B cell (primary cell): ENCODE measurements around the gene CDS1. TPM values are rescaled to one million over a fixed set of nuclear protein-coding genes. Genes with fewer than 3 reads are reported as not detected.

Experiments used
- ATAC-seq: fragments of 200-7000 bp; cut with Tn5 transposase; one replicate; pipeline ENCODE4 v1.10.0; 2021; ENCODE audit warnings: low read depth, mild to moderate bottlenecking, moderate number of reproducible peaks, moderate library complexity
- CTCF ChIA-PET: fragments of 350-600 bp; sonication (Branson Sonifier 250); formaldehyde crosslinking; loops from one replicate; lab custom pipeline; 2021; ENCODE audit warnings: antibody characterized with exemption, inconsistent platforms; lab: Charles Lee
- POLR2A ChIA-PET: fragments of 350-600 bp; sonication (Branson Sonifier 250); formaldehyde crosslinking; loops from one replicate; lab custom pipeline; 2021; ENCODE audit warnings: antibody characterized with exemption; lab: Charles Lee
- DNase-seq: peaks from one replicate; pipeline ENCODE4 v3.0.0; 2013
- H2AFZ ChIP-seq: 2 replicates; pipeline ENCODE4 v1.6.1; 2012; ENCODE audit warnings: mild to moderate bottlenecking, low read depth, low read length; ENCODE audit not compliant: insufficient read depth, poor library complexity, severe bottlenecking
- H3K27ac ChIP-seq, 2 donors: 1 replicate in 1 of 2; 2 replicates in 1 of 2; pipeline ENCODE4 v1.5.1; 2012 to 2013; ENCODE audit warnings: low read length in 2 of 2, mild to moderate bottlenecking in 2 of 2, moderate library complexity in 1 of 2
- H3K27me3 ChIP-seq, 4 experiments: fragments of 200-600 bp in 1 of 4; sonication (generic) in 1 of 4; replicated peaks in 1 of 4; 1 replicate in 2 of 4; 2 replicates in 2 of 4; pipeline versions ENCODE4 v1.6.1 to v1.7.0; 2013 to 2016; ENCODE audit warnings: low read length in 3 of 4, mild to moderate bottlenecking in 2 of 4, mixed read lengths in 1 of 4, moderate library complexity in 1 of 4; ENCODE audit not compliant: insufficient read depth in 4 of 4, control insufficient read depth in 3 of 4; ENCODE audit errors: control extremely low read depth in 1 of 4
- H3K36me3 ChIP-seq, 2 experiments: replicated peaks in 1 of 2; 1 replicate in 1 of 2; 2 replicates in 1 of 2; pipeline versions ENCODE4 v1.6.1 to v1.7.1; 2013; ENCODE audit warnings: low read length in 1 of 2; ENCODE audit not compliant: insufficient read depth in 2 of 2, control insufficient read depth in 1 of 2; ENCODE audit errors: control extremely low read depth in 1 of 2, extremely low read depth in 1 of 2
- H3K4me1 ChIP-seq, 2 donors: fragments of 200-600 bp in 1 of 2; sonication (generic) in 1 of 2; 1 replicate in 1 of 2; 2 replicates in 1 of 2; pipeline versions ENCODE4 v1.5.1 to v1.6.1; 2013 to 2017; ENCODE audit warnings: low read length in 2 of 2; ENCODE audit not compliant: control insufficient read depth in 2 of 2, insufficient read depth in 2 of 2
- H3K4me2 ChIP-seq: replicated peaks from 2 replicates; pipeline ENCODE3; 2012; ENCODE audit warnings: mild to moderate bottlenecking, low read depth, low read length; ENCODE audit not compliant: poor library complexity, severe bottlenecking
- H3K4me3 ChIP-seq, 5 experiments: fragments of 200-600 bp in 1 of 5; sonication (generic) in 1 of 5; 1 replicate in 3 of 5; 2 replicates in 2 of 5; pipeline versions ENCODE4 v1.5.1 to v1.7.0; 2011 to 2016; ENCODE audit warnings: low read length in 4 of 5, mild to moderate bottlenecking in 4 of 5, low read depth in 2 of 5, control low read depth in 1 of 5, moderate library complexity in 1 of 5; ENCODE audit not compliant: insufficient read depth in 1 of 5; ENCODE audit errors: control extremely low read depth in 1 of 5, extremely low read depth in 1 of 5
- H3K79me2 ChIP-seq: fragments of 200-600 bp; sonication (generic); one replicate; pipeline ENCODE4 v1.6.0; 2016; ENCODE audit warnings: low read length; ENCODE audit not compliant: control insufficient read depth, insufficient read depth
- H3K9ac ChIP-seq: fragments of 200-600 bp; sonication (generic); 2 replicates; pipeline ENCODE4 v1.6.1; 2017; ENCODE audit warnings: mild to moderate bottlenecking, low read length, moderate library complexity
- H3K9me3 ChIP-seq, 3 donors: one replicate each; pipeline versions ENCODE4 v1.6.1 to v1.7.1; 2013; ENCODE audit warnings: low read length in 2 of 3; ENCODE audit not compliant: control insufficient read depth in 2 of 3, insufficient read depth in 1 of 3; ENCODE audit errors: control extremely low read depth in 1 of 3
- H4K20me1 ChIP-seq: 2 replicates; pipeline ENCODE4 v1.6.0; 2012; ENCODE audit warnings: mild to moderate bottlenecking, low read length; ENCODE audit not compliant: insufficient read depth, control insufficient read depth, poor library complexity, severe bottlenecking
- H3K27ac Mint-ChIP-seq: one replicate; pipeline ENCODE4 v1.8.0; 2021; ENCODE audit warnings: mixed read lengths
- H3K27me3 Mint-ChIP-seq: one replicate; pipeline ENCODE4 v1.8.0; 2021; ENCODE audit warnings: mixed read lengths
- H3K4me1 Mint-ChIP-seq: one replicate; pipeline ENCODE4 v1.8.0; 2021; ENCODE audit warnings: mixed read lengths
- H3K4me3 Mint-ChIP-seq: one replicate; pipeline ENCODE4 v1.8.0; 2021; ENCODE audit warnings: mixed read lengths
- H3K9me3 Mint-ChIP-seq: one replicate; pipeline ENCODE4 v1.8.0; 2022; ENCODE audit warnings: mixed read lengths; ENCODE audit not compliant: insufficient read depth
- CTCF ChIP-seq: fragments of 200-600 bp; IDR thresholded peaks from one replicate; pipeline ENCODE4 v1.8.0; 2022; ENCODE audit warnings: antibody characterized with exemption, mild to moderate bottlenecking
- EZH2 ChIP-seq: IDR thresholded peaks from 2 replicates; pipeline ENCODE4 v1.6.1; 2012; ENCODE audit warnings: borderline replicate concordance, low read depth, mild to moderate bottlenecking, moderate library complexity, low read length; ENCODE audit not compliant: insufficient read depth, poor library complexity, severe bottlenecking
- WGBS: methylation state at CpG from one replicate; pipeline ENCODE4 v1.1.5; 2013; ENCODE audit warnings: missing lambda C conversion rate; ENCODE audit not compliant: insufficient coverage; 5-methylcytosine and 5-hydroxymethylcytosine counted together
- intact Hi-C: fragments of 100-400 bp; cut with micrococcal nuclease; formaldehyde crosslinking; loops from one replicate; pipeline ENCODE4 v1.10.0; 2022
- polyA plus RNA-seq: library from polyadenylated mRNA; depleted of rRNA; stranded (reverse); fragments of >200 nt; gene quantifications from 2 replicates; pipeline ENCODE4 v1.2.3, GENCODE V29; 2012
- total RNA-seq, 2 donors: library from RNA; stranded (reverse); fragments of 120-200 nt in 1 of 2; gene quantifications; 1 replicate in 1 of 2; 2 replicates in 1 of 2; pipeline versions ENCODE4 v1.2.3 to v1.2.4, GENCODE V29; 2013 to 2022

Gene CDS1
- total and polyA plus RNA-seq, 2 donors (not counting 1 experiment from before 2014, with no cell fraction given), result 0.03 to 0.15 TPM

DNA sequence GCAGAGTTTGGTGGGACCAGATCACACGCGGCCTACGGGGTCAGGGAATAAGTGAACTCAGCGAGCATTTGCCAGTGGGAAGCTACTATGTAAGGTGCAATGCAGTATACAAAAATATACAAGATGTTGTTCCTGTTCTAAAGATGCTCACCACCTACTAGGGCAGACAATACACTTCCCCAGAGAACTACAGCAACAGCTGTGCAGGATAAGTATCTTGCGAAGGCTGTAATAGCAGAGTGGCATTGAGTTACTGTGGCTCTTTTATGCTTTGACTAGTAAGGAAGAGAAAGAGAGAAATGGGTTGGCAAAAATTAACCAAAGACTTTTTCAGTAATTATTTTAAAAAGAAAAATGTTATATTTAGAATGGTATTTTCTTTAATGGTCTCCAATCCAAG, 61.2 kb downstream of the CDS1 start:
- DNase-seq (no peak), ATAC-seq (no peak)
- H2AFZ ChIP-seq, result no peak overlapping the region
- no peaks in the 10 kb centered on the region for H3K9me3 ChIP-seq
- TF ChIP-seq EZH2 (no peak), CTCF (no peak)
- CTCF ChIA-PET, result no interaction called here
- no peaks in the 10 kb centered on the region for H3K4me1 ChIP-seq
- H3K36me3 ChIP-seq, result no peaks in the 10 kb centered on the region
- no CpG with 5 or more reads among the region's 5 CpGs for WGBS
- H3K4me2 ChIP-seq, result no peak overlapping the region
- Mint-ChIP-seq H3K27ac (no peak overlapping the region), H3K4me1 (no peaks in the 10 kb centered on the region), H3K9me3 (no peaks in the 10 kb centered on the region), H3K4me3 (no peak overlapping the region), H3K27me3 (no peaks in the 10 kb centered on the region)
- no peaks in the 10 kb centered on the region for H3K27me3 ChIP-seq
- POLR2A ChIA-PET, result no interaction called here
- no peaks in the 10 kb centered on the region for H4K20me1 ChIP-seq
- H3K4me3 ChIP-seq, result no peak overlapping the region
- intact Hi-C loops, result no loop called here
- H3K79me2 ChIP-seq, result no peaks in the 10 kb centered on the region
- H3K9ac ChIP-seq, result no peak overlapping the region
- no peak overlapping the region for H3K27ac ChIP-seq

DNA sequence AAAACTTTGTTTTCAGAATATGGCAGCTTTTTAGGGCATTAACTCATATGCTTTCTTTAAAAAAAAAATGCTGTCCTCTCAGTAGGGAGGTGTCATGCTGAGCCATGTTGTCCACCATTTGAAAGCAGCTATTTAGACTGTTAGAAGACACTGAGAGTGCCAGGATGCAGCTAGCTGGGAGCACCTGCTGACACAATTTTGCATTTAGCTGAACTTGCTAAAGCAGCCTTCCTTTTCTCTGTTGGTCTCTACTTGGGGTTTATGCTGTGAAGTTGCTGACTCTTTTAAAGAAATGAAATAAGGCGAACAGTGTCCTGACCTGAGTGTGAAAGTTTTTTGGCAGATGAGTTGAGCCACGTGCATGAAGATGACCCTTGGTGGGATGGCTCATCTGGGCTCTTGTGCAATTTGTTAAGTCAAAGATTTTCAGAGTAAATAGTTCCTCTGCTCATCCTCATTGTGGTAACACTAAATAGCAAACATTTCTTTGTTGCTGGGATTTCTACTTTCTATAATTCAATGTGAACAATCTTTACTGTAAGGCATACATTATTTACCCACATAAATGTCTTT, 64.5 kb downstream of the CDS1 start:
- H3K27ac Mint-ChIP-seq, result no peak overlapping the region
- Histone ChIP-seq H2AFZ (no peak overlapping the region), H3K4me3 (no peak overlapping the region), H4K20me1 (no peaks in the 10 kb centered on the region), H3K27ac (no peak overlapping the region), H3K79me2 (no peaks in the 10 kb centered on the region), H3K4me1 (no peaks in the 10 kb centered on the region), H3K36me3 (no peaks in the 10 kb centered on the region), H3K4me2 (no peak overlapping the region), H3K9ac (no peak overlapping the region), H3K27me3 (no peaks in the 10 kb centered on the region), H3K9me3 (no peaks in the 10 kb centered on the region)
- intact Hi-C loops, result no loop called here
- ATAC-seq (no peak), DNase-seq (no peak)
- 79% methylated on average over 2 of the region's 2 CpGs for WGBS
- POLR2A ChIA-PET, result no interaction called here
- TF ChIP-seq EZH2 (no peak), CTCF (no peak)
- H3K9me3 Mint-ChIP-seq, result no peaks in the 10 kb centered on the region
- H3K4me1 Mint-ChIP-seq, result no peaks in the 10 kb centered on the region
- no peak overlapping the region for H3K4me3 Mint-ChIP-seq
- H3K27me3 Mint-ChIP-seq, result no peaks in the 10 kb centered on the region
- CTCF ChIA-PET, result no interaction called here
